ENCODE results near the gene ATP1B1.
A peak's percentile ranks its signal among the peaks of the same experiment; 100 is the strongest.

Gene ATP1B1

DNA sequence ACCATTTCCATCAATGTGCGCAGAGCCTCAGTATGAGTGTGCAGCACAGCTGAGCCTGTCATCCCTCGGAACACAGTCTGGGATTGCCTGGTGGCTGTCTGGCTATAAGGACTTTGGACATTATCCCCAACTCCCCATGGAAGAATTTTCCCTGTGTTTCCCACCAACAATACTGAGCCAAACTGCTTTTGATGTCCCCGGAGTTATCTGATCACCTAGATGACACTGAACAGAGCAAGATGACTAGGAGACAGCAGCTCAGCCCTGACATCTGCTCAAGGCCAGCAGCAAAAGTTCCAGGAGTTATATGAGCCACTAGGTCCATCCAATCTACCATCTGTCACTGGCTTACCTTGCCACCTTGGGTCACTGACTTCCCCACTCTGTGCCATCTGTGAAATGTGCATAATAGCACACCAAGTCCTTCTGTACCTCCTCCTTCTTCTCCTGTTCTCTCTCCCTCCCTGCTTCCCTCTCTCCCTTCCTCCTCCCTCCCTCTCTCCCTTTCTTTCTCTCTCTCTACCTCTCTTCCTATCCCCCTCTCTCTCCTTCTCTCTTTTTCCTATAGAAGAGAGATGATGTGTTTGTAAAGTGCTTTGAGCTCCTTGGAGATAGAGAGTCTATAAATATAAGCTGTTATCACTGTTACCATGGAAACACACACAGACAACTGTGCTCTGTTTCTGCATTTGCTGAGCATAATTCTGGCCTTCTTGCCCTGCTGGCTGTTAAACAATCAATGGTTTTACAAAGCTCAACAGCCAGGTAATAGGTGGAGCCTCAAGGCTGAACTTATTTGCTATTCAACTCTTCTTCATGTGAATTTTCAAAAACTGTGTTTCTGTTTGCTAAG lies 19.7 kb upstream of the ATP1B1 start:
- peak; percentile 42 for DNase-seq (ENCODE audit: low read depth, low spot score)
- TF ChIP-seq, protein P1, sequence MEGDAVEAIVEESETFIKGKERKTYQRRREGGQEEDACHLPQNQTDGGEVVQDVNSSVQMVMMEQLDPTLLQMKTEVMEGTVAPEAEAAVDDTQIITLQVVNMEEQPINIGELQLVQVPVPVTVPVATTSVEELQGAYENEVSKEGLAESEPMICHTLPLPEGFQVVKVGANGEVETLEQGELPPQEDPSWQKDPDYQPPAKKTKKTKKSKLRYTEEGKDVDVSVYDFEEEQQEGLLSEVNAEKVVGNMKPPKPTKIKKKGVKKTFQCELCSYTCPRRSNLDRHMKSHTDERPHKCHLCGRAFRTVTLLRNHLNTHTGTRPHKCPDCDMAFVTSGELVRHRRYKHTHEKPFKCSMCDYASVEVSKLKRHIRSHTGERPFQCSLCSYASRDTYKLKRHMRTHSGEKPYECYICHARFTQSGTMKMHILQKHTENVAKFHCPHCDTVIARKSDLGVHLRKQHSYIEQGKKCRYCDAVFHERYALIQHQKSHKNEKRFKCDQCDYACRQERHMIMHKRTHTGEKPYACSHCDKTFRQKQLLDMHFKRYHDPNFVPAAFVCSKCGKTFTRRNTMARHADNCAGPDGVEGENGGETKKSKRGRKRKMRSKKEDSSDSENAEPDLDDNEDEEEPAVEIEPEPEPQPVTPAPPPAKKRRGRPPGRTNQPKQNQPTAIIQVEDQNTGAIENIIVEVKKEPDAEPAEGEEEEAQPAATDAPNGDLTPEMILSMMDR (IDR thresholded peaks at IDR 0.05; ENCODE audit: low read depth, low read length) = no peak
- no peak overlapping the region for H3K4me3 ChIP-seq (ENCODE audit: low read depth, low read length)
- in situ Hi-C loops (cut with HindIII; ENCODE audit: low sequenced_read_pairs) = no loop called here

DNA sequence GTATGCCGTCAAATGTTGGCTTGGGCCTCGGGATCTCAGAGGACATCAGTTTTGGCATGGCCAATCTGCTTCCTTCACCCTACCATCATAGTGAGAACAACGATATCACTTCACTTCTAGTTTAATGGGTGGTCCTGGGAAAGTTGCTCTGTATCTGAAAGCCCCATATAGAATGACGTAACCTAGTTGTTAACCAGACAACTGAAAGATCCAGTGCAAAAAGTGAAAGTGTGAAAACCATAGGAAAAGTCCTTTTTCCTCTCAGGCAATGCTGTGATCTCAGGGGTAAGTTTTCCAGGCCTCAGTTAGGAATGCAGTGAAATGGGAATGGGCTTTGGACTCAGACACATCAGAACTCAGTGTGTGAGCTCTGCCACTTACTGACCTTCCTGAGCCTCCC lies 18.6 kb upstream of the ATP1B1 start:
- no peak overlapping the region for H3K4me3 ChIP-seq (ENCODE audit: low read depth, low read length)
- DNase-seq (ENCODE audit: low read depth, low spot score) = no peak
- in situ Hi-C loops (cut with HindIII; ENCODE audit: low sequenced_read_pairs) = no loop called here
- TF ChIP-seq, protein P1 (IDR thresholded peaks at IDR 0.05; ENCODE audit: low read depth, low read length) = no peak

- TF ChIP-seq, protein P1 (IDR thresholded peaks at IDR 0.05; ENCODE audit: low read depth, low read length) = no peak
- in situ Hi-C loops (cut with HindIII; ENCODE audit: low sequenced_read_pairs) = no loop called here
- DNase-seq (ENCODE audit: low read depth, low spot score) = no peak
- H3K4me3 ChIP-seq (ENCODE audit: low read depth, low read length) = no peak overlapping the region
These were observed 16.7 kb upstream of the ATP1B1 start for GRCh38 chr1:169089776-169090175.

GRCh38 chr1:169090308-169090899 lies 16.1 kb upstream of the ATP1B1 start:
- in situ Hi-C loops (cut with HindIII; ENCODE audit: low sequenced_read_pairs) = no loop called here

DNA sequence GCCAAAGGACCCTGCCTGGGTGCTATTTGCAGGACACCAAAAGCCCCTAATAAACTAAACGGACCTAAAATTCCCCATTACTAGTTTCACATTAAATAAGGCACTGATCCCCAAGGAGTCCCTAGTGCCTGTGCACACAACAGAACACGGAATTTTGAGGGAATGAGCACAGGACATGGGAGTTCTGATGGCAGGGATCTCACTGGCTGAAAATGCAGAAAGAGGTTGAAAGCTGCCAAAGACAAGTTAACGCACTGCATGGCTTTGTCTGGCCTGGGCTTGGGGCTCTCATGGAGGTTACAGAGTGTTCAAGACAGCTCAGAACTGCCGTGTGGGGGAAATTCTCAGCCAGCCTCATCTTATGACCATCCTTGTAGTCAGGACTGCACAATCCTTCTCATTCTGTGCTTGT lies 15.6 kb upstream of the ATP1B1 start:
- H3K4me3 ChIP-seq (ENCODE audit: low read depth, low read length) = no peak overlapping the region
- DNase-seq (ENCODE audit: low read depth, low spot score) = no peak
- TF ChIP-seq, protein P1 (IDR thresholded peaks at IDR 0.05; ENCODE audit: low read depth, low read length) = no peak
- in situ Hi-C loops (cut with HindIII; ENCODE audit: low sequenced_read_pairs) = no loop called here

More at GRCh38 chr1:169090308-169090899, 16.1 kb upstream of the ATP1B1 start:
- DNase-seq (ENCODE audit: low read depth, low spot score) = no peak
- TF ChIP-seq, protein P1 (IDR thresholded peaks at IDR 0.05; ENCODE audit: low read depth, low read length) = no peak
- no peak overlapping the region for H3K4me3 ChIP-seq (ENCODE audit: low read depth, low read length)

GRCh38 chr1:169091480-169091941 lies 15.0 kb upstream of the ATP1B1 start:
- in situ Hi-C loops (cut with HindIII; ENCODE audit: low sequenced_read_pairs) = no loop called here
- TF ChIP-seq, protein P1 (IDR thresholded peaks at IDR 0.05; ENCODE audit: low read depth, low read length) = no peak
- H3K4me3 ChIP-seq (ENCODE audit: low read depth, low read length) = no peak overlapping the region
- DNase-seq (ENCODE audit: low read depth, low spot score) = no peak

Measured in astrocyte of the spinal cord (primary cell).